Measurements from ENCODE around the gene FADS1.

GRCh38 chr11:61777234-61778090 is 39.3 kb downstream of the FADS1 start:
- TF ChIP-seq CTCF (IDR thresholded peaks at IDR 0.05), result no peak
- TF ChIP-seq NFATC4 (CRISPR knock-in tag; IDR thresholded peaks at IDR 0.05), result no peak
- TF ChIP-seq CREB1 (CRISPR knock-in tag; IDR thresholded peaks at IDR 0.05), result no peak
- TF ChIP-seq FOXP1 (CRISPR knock-in tag; IDR thresholded peaks at IDR 0.05; ENCODE audit: borderline replicate concordance), result no peak
- TF ChIP-seq E2F4 (CRISPR knock-in tag; IDR thresholded peaks at IDR 0.05; ENCODE audit: borderline replicate concordance, low read depth), result no peak
